ENCODE data around the gene TEAD1. TPM values are rescaled to one million over a fixed set of nuclear protein-coding genes. Genes with fewer than 3 reads are reported as not detected.

The TEAD1 gene
- total and polyA plus RNA-seq, 9 of the 15 experiments (the other 6 are each of a cell fraction or from before 2014, with no cell fraction given): 1.7 to 17.7 (median 10.8) TPM

DNA sequence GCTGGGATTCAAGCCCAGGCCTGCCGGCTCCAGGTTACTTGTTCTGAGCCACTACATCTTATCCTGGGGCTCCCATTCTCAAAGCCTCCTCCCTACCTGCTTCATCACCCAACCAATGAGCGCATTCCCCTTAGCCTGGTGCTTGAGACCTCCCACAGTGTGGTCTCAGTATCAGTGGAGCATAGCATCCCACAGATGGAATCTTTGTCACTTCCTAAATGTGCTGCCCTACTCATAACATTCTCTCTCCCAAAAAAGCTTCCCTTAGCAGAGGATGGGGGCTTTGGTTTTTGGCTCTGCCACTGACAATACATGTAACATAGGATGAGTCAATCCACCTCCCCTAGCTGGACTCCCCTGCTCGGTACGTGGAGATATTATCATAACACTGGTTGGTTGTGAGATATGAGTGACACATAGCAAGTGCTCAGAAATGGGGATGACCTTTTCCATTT, 28.8 kb downstream of the TEAD1 start (continued):
- TF ChIP-seq YY1 (IDR thresholded peaks at IDR 0.05; ENCODE audit: borderline replicate concordance in 1 of 3, control insufficient read depth in 1 of 3, extremely low read depth in 1 of 3, insufficient read depth in 3 of 3, insufficient read length in 1 of 3, insufficient replicate concordance in 2 of 3, low read depth in 1 of 3, low read length in 2 of 3): no peak
- TF ChIP-seq GTF2F1 (IDR thresholded peaks at IDR 0.05; ENCODE audit: low read depth, low read length): no peak

DNA sequence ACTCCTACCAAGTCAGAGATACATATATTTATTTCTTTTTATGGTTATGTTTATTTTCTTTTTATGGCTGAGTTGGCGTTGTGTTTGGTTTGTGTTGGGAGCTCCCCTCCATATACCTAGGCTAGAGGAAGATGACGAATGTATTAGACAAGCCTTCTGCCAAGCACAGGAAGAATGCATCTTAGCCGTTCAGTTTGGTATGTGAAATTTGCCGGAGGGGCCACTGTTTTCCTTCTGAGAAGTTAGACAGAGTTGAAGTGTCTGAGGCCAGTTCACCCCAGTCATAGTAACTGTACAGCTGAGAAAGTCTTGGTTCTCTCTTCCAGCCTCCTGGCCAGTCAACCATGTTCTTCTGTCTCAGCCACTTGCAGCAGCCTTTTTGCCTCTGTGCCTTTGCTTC, 29.8 kb downstream of the TEAD1 start:
- in situ Hi-C loops (cut with MboI) (no loop called here), intact Hi-C loops (cut with micrococcal nuclease) (no loop called here)
- 82% methylated on average over 4 of the region's 4 CpGs for WGBS (ENCODE audit: insufficient coverage, low coverage, missing lambda C conversion rate)
- H2AFZ ChIP-seq (ENCODE audit: low read depth, low read length): no peak overlapping the region
- H3K4me1 ChIP-seq (replicated peaks in 1 of 2; ENCODE audit: control insufficient read depth in 2 of 2, insufficient read depth in 2 of 2, low read length in 2 of 2): peaks cover 3 to 26% of the 10 kb centered on the region in 2 experiments; a peak in 3 of 5 replicates
- peaks cover 8% of the 10 kb centered on the region; the same call in 1 of the 3 replicates for H3K79me2 ChIP-seq (ENCODE audit: control insufficient read depth, insufficient read depth, low read length)
- ChIA-PET CTCF (ENCODE audit: low intra/inter-chr PET ratio) (no interaction called here), POLR2A (interaction anchor here (0.5 to 1.5 kb wide), 2 partner anchors 29 to 177 kb away, joined by 3 read pairs; no protein-coding TSS in a partner anchor)
- TF ChIP-seq ZNF23 (CRISPR knock-in tag; IDR thresholded peaks at IDR 0.05) (no peak), YBX1 (IDR thresholded peaks at IDR 0.05) (no peak)
- TF ChIP-seq, protein P1, sequence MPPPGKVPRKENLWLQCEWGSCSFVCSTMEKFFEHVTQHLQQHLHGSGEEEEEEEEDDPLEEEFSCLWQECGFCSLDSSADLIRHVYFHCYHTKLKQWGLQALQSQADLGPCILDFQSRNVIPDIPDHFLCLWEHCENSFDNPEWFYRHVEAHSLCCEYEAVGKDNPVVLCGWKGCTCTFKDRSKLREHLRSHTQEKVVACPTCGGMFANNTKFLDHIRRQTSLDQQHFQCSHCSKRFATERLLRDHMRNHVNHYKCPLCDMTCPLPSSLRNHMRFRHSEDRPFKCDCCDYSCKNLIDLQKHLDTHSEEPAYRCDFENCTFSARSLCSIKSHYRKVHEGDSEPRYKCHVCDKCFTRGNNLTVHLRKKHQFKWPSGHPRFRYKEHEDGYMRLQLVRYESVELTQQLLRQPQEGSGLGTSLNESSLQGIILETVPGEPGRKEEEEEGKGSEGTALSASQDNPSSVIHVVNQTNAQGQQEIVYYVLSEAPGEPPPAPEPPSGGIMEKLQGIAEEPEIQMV (tag; conservative IDR thresholded peaks at IDR 0.05; ENCODE audit: low read depth): no peak
- H3K9ac ChIP-seq (ENCODE audit: insufficient read depth in 1 of 2, low read depth in 2 of 2, low read length in 2 of 2): no peak overlapping the region
- H3K27me3 ChIP-seq (ENCODE audit: control insufficient read depth in 2 of 2, insufficient read depth in 2 of 2, low read length in 2 of 2): no peaks in the 10 kb centered on the region
- ATAC-seq (no peak), DNase-seq (ENCODE audit: extremely low read depth in 1 of 4, low spot score in 3 of 4) (no peak), FAIRE-seq (no peak)
- H3K4me3 ChIP-seq: no peak overlapping the region
- H4K20me1 ChIP-seq (replicated peaks; ENCODE audit: control insufficient read depth, insufficient read depth, low read length): 0 out of 2 replicates have a peak, but pooled peaks cover 6% of the 10 kb centered on the region
- no peak overlapping the region for H3K4me2 ChIP-seq (ENCODE audit: insufficient read depth, low read length)
- no peaks in the 10 kb centered on the region for H3K36me3 ChIP-seq (ENCODE audit: control insufficient read depth, insufficient read depth, low read length)
- no TSS peak for BruUV-seq (replicated peaks)
- no peak overlapping the region for H3K27ac ChIP-seq (ENCODE audit: extremely low read depth, low read depth, low read length)
- H3K9me3 ChIP-seq (replicated peaks; ENCODE audit: control insufficient read depth, insufficient read depth, low read depth, low read length): no peaks in the 10 kb centered on the region
- H3K9me1 ChIP-seq (ENCODE audit: control insufficient read depth, insufficient read depth, low read length): no peaks in the 10 kb centered on the region
